ENCODE data around the gene ACTR5. TPM values are rescaled to one million over a fixed set of nuclear protein-coding genes. Genes with fewer than 3 reads are reported as not detected.

Gene ACTR5
- total RNA-seq, 1 donor from 2014 or later = 13.7 TPM

DNA sequence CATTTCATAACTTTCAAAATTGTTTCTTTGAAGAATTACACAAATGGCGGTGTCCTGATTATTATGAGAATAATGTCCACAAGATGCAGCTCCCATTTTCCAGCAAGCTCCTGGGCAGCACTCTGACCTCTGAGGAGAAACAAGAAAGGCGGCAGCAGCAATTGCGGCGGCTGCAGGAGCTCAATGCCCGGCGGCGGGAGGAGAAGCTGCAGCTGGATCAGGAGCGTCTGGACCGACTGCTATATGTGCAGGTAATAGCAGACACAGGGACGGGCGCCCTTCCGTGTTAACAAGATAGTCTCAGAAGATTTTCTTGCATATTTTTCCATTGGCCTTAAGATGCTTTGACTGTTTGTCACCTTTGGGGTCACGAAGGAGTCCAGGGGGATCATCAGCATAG lies 6.7 kb downstream of the ACTR5 start:
- ChIA-PET CTCF (no interaction called here), POLR2A (no interaction called here)
- no peak overlapping the region for H3K4me3 Mint-ChIP-seq
- ATAC-seq (ENCODE audit: low read depth) = no peak
- no peaks in the 10 kb centered on the region for H3K27me3 Mint-ChIP-seq
- intact Hi-C loops (cut with micrococcal nuclease) = loop anchor here (10.0 kb wide), 1 partner anchor 530 kb away; no protein-coding TSS in a partner anchor
- H3K27ac Mint-ChIP-seq = no peak overlapping the region
- no peak for DNase-seq
- peaks cover 68% of the 10 kb centered on the region for H3K36me3 Mint-ChIP-seq (ENCODE audit: low read depth)
- TF ChIP-seq, protein P1, sequence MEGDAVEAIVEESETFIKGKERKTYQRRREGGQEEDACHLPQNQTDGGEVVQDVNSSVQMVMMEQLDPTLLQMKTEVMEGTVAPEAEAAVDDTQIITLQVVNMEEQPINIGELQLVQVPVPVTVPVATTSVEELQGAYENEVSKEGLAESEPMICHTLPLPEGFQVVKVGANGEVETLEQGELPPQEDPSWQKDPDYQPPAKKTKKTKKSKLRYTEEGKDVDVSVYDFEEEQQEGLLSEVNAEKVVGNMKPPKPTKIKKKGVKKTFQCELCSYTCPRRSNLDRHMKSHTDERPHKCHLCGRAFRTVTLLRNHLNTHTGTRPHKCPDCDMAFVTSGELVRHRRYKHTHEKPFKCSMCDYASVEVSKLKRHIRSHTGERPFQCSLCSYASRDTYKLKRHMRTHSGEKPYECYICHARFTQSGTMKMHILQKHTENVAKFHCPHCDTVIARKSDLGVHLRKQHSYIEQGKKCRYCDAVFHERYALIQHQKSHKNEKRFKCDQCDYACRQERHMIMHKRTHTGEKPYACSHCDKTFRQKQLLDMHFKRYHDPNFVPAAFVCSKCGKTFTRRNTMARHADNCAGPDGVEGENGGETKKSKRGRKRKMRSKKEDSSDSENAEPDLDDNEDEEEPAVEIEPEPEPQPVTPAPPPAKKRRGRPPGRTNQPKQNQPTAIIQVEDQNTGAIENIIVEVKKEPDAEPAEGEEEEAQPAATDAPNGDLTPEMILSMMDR (IDR thresholded peaks at IDR 0.05) = no peak
- H3K4me1 Mint-ChIP-seq = peaks cover 7% of the 10 kb centered on the region
- no peaks in the 10 kb centered on the region for H3K9me3 Mint-ChIP-seq

- H3K36me3 Mint-ChIP-seq (ENCODE audit: low read depth) = peaks cover 68% of the 10 kb centered on the region
- H3K27ac Mint-ChIP-seq = no peak overlapping the region
- ATAC-seq (ENCODE audit: low read depth) = no peak
Observed at GRCh38 chr20:38755324-38755910, 7.2 kb downstream of the ACTR5 start.

GRCh38 chr20:38757145-38757775 lies 9.0 kb downstream of the ACTR5 start:
- H3K27ac Mint-ChIP-seq = no peak overlapping the region
- POLR2A ChIA-PET = no interaction called here
- CTCF ChIA-PET = no interaction called here
- no peaks in the 10 kb centered on the region for H3K27me3 Mint-ChIP-seq
- H3K9me3 Mint-ChIP-seq = no peaks in the 10 kb centered on the region
- DNase-seq = no peak
- H3K4me1 Mint-ChIP-seq = no peaks in the 10 kb centered on the region
- peaks cover 78% of the 10 kb centered on the region for H3K36me3 Mint-ChIP-seq (ENCODE audit: low read depth)
- TF ChIP-seq, protein P1 (IDR thresholded peaks at IDR 0.05) = no peak
- no peak for ATAC-seq (ENCODE audit: low read depth)
- intact Hi-C loops (cut with micrococcal nuclease) = loop anchor here (10.0 kb wide), 1 partner anchor 532 kb away; no protein-coding TSS in a partner anchor
- no peak overlapping the region for H3K4me3 Mint-ChIP-seq

More at GRCh38 chr20:38755324-38755910, 7.2 kb downstream of the ACTR5 start:
- intact Hi-C loops (cut with micrococcal nuclease) = loop anchor here (10.0 kb wide), 1 partner anchor 531 kb away; no protein-coding TSS in a partner anchor
- no peak for DNase-seq
- Mint-ChIP-seq H3K27me3 (no peaks in the 10 kb centered on the region), H3K9me3 (no peaks in the 10 kb centered on the region), H3K4me1 (peaks cover 3% of the 10 kb centered on the region), H3K4me3 (no peak overlapping the region)
- ChIA-PET POLR2A (no interaction called here), CTCF (no interaction called here)
- TF ChIP-seq, protein P1 (IDR thresholded peaks at IDR 0.05) = no peak

GRCh38 chr20:38759106-38759505 lies 10.8 kb downstream of the ACTR5 start:
- intact Hi-C loops (cut with micrococcal nuclease) = loop anchor here (10.0 kb wide), 1 partner anchor 534 kb away; no protein-coding TSS in a partner anchor
- Mint-ChIP-seq H3K27ac (no peak overlapping the region), H3K4me1 (no peaks in the 10 kb centered on the region), H3K9me3 (no peaks in the 10 kb centered on the region), H3K36me3 (ENCODE audit: low read depth) (peaks cover 84% of the 10 kb centered on the region), H3K27me3 (no peaks in the 10 kb centered on the region), H3K4me3 (no peak overlapping the region)
- TF ChIP-seq, protein P1 (IDR thresholded peaks at IDR 0.05) = no peak
- CTCF ChIA-PET = no interaction called here
- ATAC-seq (ENCODE audit: low read depth) (no peak), DNase-seq (no peak)
- POLR2A ChIA-PET = no interaction called here

DNA sequence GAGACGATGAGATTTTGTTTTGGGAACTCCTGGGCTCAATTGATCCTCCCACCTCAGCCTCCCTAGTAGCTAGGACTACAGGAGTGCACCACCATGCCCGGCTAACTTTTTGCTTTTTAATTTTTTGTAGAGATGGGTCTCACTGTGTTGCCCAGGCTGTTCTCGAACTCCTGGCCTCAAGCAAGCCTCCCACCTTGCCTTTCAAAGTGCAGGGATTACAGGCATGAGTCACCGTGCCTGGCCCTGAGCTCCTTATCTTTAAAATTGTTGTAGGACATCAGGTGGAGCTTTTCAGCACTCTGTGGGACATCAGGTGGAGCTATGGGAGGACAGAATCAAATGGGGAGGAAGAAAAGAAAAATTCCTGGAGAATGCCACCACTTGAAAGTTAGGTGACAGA lies 12.7 kb downstream of the ACTR5 start:
- Mint-ChIP-seq H3K4me3 (no peak overlapping the region), H3K9me3 (no peaks in the 10 kb centered on the region), H3K27ac (no peak overlapping the region), H3K36me3 (ENCODE audit: low read depth) (peaks cover 84% of the 10 kb centered on the region), H3K4me1 (no peaks in the 10 kb centered on the region), H3K27me3 (no peaks in the 10 kb centered on the region)
- no peak for ATAC-seq (ENCODE audit: low read depth)
- TF ChIP-seq, protein P1 (IDR thresholded peaks at IDR 0.05) = no peak
- ChIA-PET POLR2A (no interaction called here), CTCF (no interaction called here)
- no peak for DNase-seq
- intact Hi-C loops (cut with micrococcal nuclease) = no loop called here

All from activated B cell treated with CpG ODN at 0.5 μM for 24 hours (primary cell).